ENCODE measurements around the gene KLF5. TPM values are rescaled to one million over a fixed set of nuclear protein-coding genes. Genes with fewer than 3 reads are reported as not detected.
A peak's percentile ranks its signal among the peaks of the same experiment; 100 is the strongest.

KLF5 gene
- polyA plus RNA-seq, 3 donors = 1.8 to 6.5 (median 3.6) TPM

DNA sequence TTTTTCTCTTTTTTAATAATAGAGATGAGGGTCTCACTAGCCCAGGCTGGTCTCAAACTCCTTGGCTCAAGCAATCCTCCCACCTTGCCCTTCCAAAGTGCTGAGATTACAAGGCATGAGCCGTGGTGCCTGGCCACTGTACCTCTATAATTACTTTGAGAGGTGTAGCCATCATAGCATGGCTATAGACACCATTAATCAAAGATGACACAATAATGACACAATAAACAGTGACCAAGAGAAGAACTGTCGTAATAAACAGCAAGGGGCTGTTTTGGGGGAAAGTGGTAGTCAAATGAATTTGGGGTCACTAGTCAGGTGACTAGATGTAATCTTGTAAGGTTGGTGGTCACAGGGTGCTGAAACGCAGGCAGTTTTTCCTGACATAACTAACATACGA lies 30.4 kb downstream of the KLF5 start:
- DNase-seq = no peak
- Histone ChIP-seq H3K79me2 (ENCODE audit: insufficient read depth, low read length) (no peaks in the 10 kb centered on the region), H3K9me3 (replicated peaks in 1 of 2; ENCODE audit: control insufficient read depth in 1 of 2, insufficient read depth in 1 of 2, low read length in 2 of 2) (peaks cover 8 to 11% of the 10 kb centered on the region in 2 donors), H2AFZ (ENCODE audit: insufficient read depth, low read depth, low read length, poor library complexity, severe bottlenecking) (no peak overlapping the region), H4K20me1 (ENCODE audit: insufficient read depth, low read length) (no peaks in the 10 kb centered on the region), H3K4me1 (ENCODE audit: control insufficient read depth in 1 of 2, insufficient read depth in 2 of 2, low read length in 2 of 2) (no peaks in the 10 kb centered on the region), H3K27ac (ENCODE audit: low read depth in 1 of 2, low read length in 2 of 2) (no peak overlapping the region), H3K27me3 (ENCODE audit: control insufficient read depth in 2 of 2, insufficient read depth in 2 of 2, low read length in 2 of 2) (no peaks in the 10 kb centered on the region), H3K4me3 (replicated peaks in 1 of 3; ENCODE audit: low read depth in 2 of 3, low read length in 3 of 3) (no peak overlapping the region), H3K36me3 (replicated peaks in 1 of 2; ENCODE audit: control insufficient read depth in 1 of 2, insufficient read depth in 2 of 2, low read length in 2 of 2) (no peaks in the 10 kb centered on the region), H3K4me2 (replicated peaks; ENCODE audit: extremely low read depth, low read length, poor library complexity, severe bottlenecking) (no peak overlapping the region), H3K9ac (ENCODE audit: insufficient read depth, low read length, poor library complexity, severe bottlenecking) (no peak overlapping the region)
- Mint-ChIP-seq H3K27ac (no peak overlapping the region), H3K9me3 (peaks cover 0 to 34% (median 15%) of the 10 kb centered on the region in 7 donors), H3K4me3 (no peak overlapping the region), H3K4me1 (no peaks in the 10 kb centered on the region), H3K27me3 (ENCODE audit: low read depth in 3 of 3) (peaks cover 0 to 1% (median 0%) of the 10 kb centered on the region in 3 donors), H3K36me3 (no peaks in the 10 kb centered on the region)
- intact Hi-C loops (cut with micrococcal nuclease) = no loop called here
- TF ChIP-seq, protein P1, sequence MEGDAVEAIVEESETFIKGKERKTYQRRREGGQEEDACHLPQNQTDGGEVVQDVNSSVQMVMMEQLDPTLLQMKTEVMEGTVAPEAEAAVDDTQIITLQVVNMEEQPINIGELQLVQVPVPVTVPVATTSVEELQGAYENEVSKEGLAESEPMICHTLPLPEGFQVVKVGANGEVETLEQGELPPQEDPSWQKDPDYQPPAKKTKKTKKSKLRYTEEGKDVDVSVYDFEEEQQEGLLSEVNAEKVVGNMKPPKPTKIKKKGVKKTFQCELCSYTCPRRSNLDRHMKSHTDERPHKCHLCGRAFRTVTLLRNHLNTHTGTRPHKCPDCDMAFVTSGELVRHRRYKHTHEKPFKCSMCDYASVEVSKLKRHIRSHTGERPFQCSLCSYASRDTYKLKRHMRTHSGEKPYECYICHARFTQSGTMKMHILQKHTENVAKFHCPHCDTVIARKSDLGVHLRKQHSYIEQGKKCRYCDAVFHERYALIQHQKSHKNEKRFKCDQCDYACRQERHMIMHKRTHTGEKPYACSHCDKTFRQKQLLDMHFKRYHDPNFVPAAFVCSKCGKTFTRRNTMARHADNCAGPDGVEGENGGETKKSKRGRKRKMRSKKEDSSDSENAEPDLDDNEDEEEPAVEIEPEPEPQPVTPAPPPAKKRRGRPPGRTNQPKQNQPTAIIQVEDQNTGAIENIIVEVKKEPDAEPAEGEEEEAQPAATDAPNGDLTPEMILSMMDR (IDR thresholded peaks at IDR 0.05) = no peak
- no CpG with 5 or more reads among the region's 4 CpGs for WGBS (ENCODE audit: insufficient coverage)

DNA sequence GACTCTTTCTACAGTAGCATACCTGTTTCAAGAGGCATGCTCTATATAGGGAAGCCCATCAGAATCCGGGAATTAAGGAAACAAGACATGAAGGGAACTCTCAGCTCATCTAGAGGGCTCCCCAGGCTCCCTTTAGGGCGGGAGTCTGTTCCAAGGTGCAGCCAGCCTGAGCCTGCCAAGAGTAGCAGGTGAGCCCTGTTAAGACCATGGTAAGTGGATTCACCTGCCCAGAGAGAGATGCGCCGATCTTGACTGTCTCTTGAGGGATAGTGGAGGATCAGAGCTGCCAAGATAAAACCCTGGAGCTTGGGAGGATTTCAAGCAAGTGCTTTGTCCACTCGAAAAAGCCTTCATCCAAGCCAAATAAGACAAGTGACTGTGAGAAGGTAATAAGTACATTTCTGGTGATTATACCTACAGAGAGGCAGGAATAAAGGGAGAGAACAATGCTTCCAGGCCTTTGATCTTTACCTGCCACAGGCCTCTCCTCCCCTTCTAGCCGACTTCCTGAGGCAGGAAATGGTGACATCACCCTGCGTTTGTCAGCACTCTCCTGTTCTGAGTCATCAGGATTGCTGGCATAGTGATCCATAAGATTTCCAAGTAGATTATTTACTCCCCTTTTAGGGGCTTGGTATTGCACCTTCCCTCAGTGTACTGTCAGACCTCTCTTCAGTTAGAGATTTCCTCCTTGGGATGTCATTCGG lies 31.5 kb downstream of the KLF5 start:
- TF ChIP-seq, protein P1 (IDR thresholded peaks at IDR 0.05) = no peak
- no peak overlapping the region for H3K4me3 Mint-ChIP-seq
- H4K20me1 ChIP-seq (ENCODE audit: insufficient read depth, low read length) = no peaks in the 10 kb centered on the region
- no peaks in the 10 kb centered on the region for H3K27me3 ChIP-seq (ENCODE audit: control insufficient read depth in 2 of 2, insufficient read depth in 2 of 2, low read length in 2 of 2)
- H3K4me1 ChIP-seq (ENCODE audit: control insufficient read depth in 1 of 2, insufficient read depth in 2 of 2, low read length in 2 of 2) = no peaks in the 10 kb centered on the region
- H2AFZ ChIP-seq (ENCODE audit: insufficient read depth, low read depth, low read length, poor library complexity, severe bottlenecking) = no peak overlapping the region
- no peak overlapping the region for H3K4me2 ChIP-seq (replicated peaks; ENCODE audit: extremely low read depth, low read length, poor library complexity, severe bottlenecking)
- peak in 1 of 3 donors; percentile 4 for DNase-seq
- H3K9ac ChIP-seq (ENCODE audit: insufficient read depth, low read length, poor library complexity, severe bottlenecking) = no peak overlapping the region
- no peaks in the 10 kb centered on the region for H3K4me1 Mint-ChIP-seq
- peaks cover 0 to 1% (median 0%) of the 10 kb centered on the region in 3 donors for H3K27me3 Mint-ChIP-seq (ENCODE audit: low read depth in 3 of 3)
- H3K79me2 ChIP-seq (ENCODE audit: insufficient read depth, low read length) = no peaks in the 10 kb centered on the region
- H3K27ac ChIP-seq (ENCODE audit: low read depth in 1 of 2, low read length in 2 of 2) = no peak overlapping the region
- H3K9me3 Mint-ChIP-seq = peaks cover 0 to 28% (median 14%) of the 10 kb centered on the region in 7 donors
- H3K4me3 ChIP-seq (replicated peaks in 1 of 3; ENCODE audit: low read depth in 2 of 3, low read length in 3 of 3) = no peak overlapping the region
- H3K36me3 ChIP-seq (replicated peaks in 1 of 2; ENCODE audit: control insufficient read depth in 1 of 2, insufficient read depth in 2 of 2, low read length in 2 of 2) = no peaks in the 10 kb centered on the region
- intact Hi-C loops (cut with micrococcal nuclease) = no loop called here
- no peaks in the 10 kb centered on the region for H3K36me3 Mint-ChIP-seq
- 95% methylated on average over 4 of the region's 8 CpGs for WGBS (ENCODE audit: insufficient coverage)
- peaks cover 8 to 11% of the 10 kb centered on the region in 2 donors for H3K9me3 ChIP-seq (replicated peaks in 1 of 2; ENCODE audit: control insufficient read depth in 1 of 2, insufficient read depth in 1 of 2, low read length in 2 of 2)
- no peak overlapping the region for H3K27ac Mint-ChIP-seq
